NB4 (cell line): ENCODE results near the gene PAH.

ENCODE experiments used
- DNase-seq: peaks from one replicate; pipeline ENCODE4 v3.0.0; 2010; ENCODE audit warnings: low read depth
- H3K4me3 ChIP-seq: one replicate; pipeline ENCODE4 v1.5.1; 2011; ENCODE audit warnings: mild to moderate bottlenecking, low read depth, low read length, moderate library complexity
- CTCF ChIP-seq: IDR thresholded peaks from one replicate; pipeline ENCODE4 v1.5.1; 2012; ENCODE audit warnings: low read depth, low read length
- MYC ChIP-seq: IDR thresholded peaks from 2 replicates; pipeline ENCODE4 v1.6.1; 2011; ENCODE audit warnings: low read depth, low read length
- POLR2A ChIP-seq: IDR thresholded peaks from 2 replicates; pipeline ENCODE4 v1.6.1; 2011; ENCODE audit warnings: mild to moderate bottlenecking; ENCODE audit not compliant: insufficient read length; ENCODE audit errors: extremely low read depth
- TF ChIP-seq, protein P1 (sequence below): IDR thresholded peaks from 2 replicates; pipeline ENCODE4 v1.6.1; 2011; ENCODE audit warnings: low read depth, low read length

Gene PAH

DNA sequence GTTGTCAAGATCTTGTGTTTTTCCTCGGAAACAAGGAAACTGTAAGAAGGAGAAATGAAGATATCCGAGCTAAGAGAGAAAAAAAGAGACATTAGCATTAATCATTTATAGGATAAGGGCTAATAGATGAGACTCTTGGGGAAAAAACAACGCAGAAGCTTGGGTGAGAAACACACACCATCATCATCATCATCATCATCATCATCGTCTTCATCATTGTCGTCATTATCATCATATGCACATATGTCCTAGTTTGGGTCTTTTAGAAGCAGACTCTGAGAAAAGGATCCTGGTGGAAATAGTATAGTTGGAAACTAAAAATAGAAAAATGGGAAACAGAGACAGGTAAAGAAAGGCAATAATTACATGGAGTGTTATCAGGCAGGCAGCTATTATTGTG, 95.9 kb downstream of the PAH start:
- TF ChIP-seq CTCF (no peak), MYC (no peak), POLR2A (no peak)
- TF ChIP-seq, protein P1, sequence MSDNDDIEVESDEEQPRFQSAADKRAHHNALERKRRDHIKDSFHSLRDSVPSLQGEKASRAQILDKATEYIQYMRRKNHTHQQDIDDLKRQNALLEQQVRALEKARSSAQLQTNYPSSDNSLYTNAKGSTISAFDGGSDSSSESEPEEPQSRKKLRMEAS = no peak
- H3K4me3 ChIP-seq = no peak overlapping the region
- no peak for DNase-seq

GRCh38 chr12:102816816-102817434, 100.1 kb downstream of the PAH start:
- peak; percentile 45 for DNase-seq
- H3K4me3 ChIP-seq = no peak overlapping the region
- TF ChIP-seq, protein P1 = peak; percentile 84
- TF ChIP-seq POLR2A = no peak
- TF ChIP-seq CTCF = peak; percentile 74
- 0 out of 2 replicates have a peak, but pooled peaks have one; percentile 27 for TF ChIP-seq MYC

DNA sequence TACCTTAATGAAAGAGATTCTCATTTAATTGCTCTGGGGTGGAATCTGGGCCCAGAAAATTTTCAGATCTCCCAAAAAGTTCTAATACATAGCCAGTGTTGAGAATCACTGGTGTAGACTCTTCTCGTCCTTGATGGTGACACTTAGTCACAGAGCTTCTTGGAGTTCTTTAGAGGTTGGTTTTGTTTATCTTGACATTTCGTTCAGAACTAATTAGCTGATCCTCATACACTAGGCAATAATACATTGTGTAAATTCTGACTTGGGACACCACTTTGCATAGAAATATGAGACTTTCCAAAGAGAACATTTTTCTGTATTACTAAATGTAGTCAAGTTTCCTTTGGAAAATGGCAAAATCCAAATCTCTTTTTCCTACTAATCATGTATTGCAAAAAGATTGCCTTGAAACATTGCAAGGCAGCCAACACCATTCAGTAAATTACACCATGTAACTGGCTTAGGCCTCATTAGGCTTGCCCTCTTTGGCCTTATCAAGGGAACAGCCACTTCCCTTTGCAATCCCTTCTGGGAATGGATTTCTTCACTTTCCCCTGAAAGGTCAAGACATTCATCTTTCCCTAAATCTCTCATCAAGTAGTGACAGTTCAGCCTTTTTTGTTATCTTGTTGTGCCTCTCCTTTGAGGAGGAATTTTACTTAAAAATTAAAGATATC, 102.2 kb downstream of the PAH start:
- TF ChIP-seq CTCF (no peak), MYC (no peak), POLR2A (no peak)
- TF ChIP-seq, protein P1 = no peak

GRCh38 chr12:102812344-102812743, 104.7 kb downstream of the PAH start:
- DNase-seq = no peak
- H3K4me3 ChIP-seq = no peak overlapping the region
- no peak for TF ChIP-seq POLR2A

More for the DNA sequence above, 102.2 kb downstream of the PAH start:
- no peak overlapping the region for H3K4me3 ChIP-seq
- DNase-seq = no peak

DNA sequence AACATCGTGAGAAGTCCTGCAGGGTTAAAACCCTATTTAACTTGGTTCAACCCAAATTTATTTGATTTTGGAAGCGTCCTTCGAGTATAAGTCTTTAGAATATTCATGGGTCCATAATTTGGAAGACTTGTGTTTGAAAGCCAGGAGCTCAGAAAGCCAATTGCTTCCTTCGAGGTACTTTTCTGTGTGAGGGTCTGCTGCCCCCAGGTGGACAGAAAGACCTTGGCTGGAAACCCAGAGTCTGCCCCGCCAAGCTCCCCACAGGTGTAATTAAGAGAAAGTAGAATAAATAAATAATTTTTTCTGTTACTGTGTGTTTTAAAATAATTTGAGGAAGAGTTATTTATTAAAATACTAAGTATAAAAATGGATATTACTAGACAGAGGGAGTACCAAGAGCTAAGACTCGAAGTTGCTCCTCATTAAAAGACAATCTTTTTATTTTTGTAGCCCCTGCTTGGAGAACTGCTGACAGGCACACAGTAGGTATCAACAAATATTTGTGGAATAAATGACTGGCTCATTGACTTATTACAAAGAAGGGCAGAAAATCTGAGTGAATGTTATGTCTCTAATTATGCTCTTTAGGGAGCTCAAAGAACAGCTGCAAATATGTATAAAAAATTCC, 105.8 kb downstream of the PAH start:
- peak; percentile 48 for DNase-seq
- H3K4me3 ChIP-seq = no peak overlapping the region
- TF ChIP-seq, protein P1 = no peak
- TF ChIP-seq CTCF (peak; percentile 84), MYC (no peak)

DNA sequence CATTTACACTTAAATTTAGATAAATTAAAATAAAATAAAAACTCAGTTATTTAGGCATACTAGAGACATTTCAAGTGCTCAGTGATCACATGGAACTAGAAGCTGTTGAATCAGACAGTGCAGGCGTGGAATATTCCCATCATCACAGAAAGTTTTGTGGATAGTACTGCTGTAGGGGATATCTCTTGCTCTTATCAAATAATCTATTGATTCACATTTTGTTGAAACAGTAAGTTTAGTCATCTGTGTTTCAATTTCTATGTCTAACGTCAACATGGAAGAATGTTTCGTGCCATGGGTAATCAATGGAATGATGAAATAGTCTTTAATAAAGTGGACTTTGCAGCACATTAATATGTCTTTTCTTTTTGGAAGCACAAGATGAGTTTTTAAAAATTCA, 108.6 kb downstream of the PAH start:
- TF ChIP-seq, protein P1 = no peak
- no peak for TF ChIP-seq POLR2A
- no peak for TF ChIP-seq CTCF
- TF ChIP-seq MYC = no peak
- DNase-seq = no peak
- no peak overlapping the region for H3K4me3 ChIP-seq
